ENCODE measurements around the gene EFL1.
"Not testable (repeated sequence)": the region's sequence is repeated elsewhere in the genome, so short reads cannot be mapped to it uniquely, and the experiment has no call there.

DNA sequence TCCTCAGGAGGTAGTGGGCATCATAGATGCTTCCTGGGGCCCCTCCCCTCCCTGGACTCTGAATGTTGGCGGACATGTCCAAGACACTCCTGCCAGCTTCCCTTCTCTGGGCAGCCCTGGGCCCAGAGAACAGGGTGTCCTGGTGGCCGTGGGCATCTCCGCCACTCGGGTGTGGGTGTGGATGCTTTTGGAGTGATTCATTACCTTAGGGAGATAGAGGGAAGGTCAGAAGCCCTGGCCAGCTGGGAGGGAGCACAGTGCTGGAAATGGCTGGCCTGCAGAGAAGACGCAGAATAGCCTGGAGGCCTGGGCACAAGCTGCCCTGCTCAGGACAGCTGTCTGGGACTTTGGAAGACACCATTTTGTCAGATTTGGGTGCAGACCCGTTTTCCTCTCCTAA lies 37.8 kb upstream of the EFL1 start:
- TF ChIP-seq, protein P1, sequence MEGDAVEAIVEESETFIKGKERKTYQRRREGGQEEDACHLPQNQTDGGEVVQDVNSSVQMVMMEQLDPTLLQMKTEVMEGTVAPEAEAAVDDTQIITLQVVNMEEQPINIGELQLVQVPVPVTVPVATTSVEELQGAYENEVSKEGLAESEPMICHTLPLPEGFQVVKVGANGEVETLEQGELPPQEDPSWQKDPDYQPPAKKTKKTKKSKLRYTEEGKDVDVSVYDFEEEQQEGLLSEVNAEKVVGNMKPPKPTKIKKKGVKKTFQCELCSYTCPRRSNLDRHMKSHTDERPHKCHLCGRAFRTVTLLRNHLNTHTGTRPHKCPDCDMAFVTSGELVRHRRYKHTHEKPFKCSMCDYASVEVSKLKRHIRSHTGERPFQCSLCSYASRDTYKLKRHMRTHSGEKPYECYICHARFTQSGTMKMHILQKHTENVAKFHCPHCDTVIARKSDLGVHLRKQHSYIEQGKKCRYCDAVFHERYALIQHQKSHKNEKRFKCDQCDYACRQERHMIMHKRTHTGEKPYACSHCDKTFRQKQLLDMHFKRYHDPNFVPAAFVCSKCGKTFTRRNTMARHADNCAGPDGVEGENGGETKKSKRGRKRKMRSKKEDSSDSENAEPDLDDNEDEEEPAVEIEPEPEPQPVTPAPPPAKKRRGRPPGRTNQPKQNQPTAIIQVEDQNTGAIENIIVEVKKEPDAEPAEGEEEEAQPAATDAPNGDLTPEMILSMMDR (IDR thresholded peaks at IDR 0.05), result not testable (repeated sequence)
- TF ChIP-seq POLR2A (IDR thresholded peaks at IDR 0.05), result not testable (repeated sequence)
